ENCODE measurements around the gene PCIF1.
"Not testable (repeated sequence)": the region's sequence is repeated elsewhere in the genome, so short reads cannot be mapped to it uniquely, and the experiment has no call there.

The PCIF1 gene

GRCh38 chr20:45896641-45897161, 37.8 kb upstream of the PCIF1 start:
- Histone ChIP-seq H3K36me3 (ENCODE audit: insufficient read depth, low read length) (peaks cover 48% of the 10 kb centered on the region), H3K4me3 (ENCODE audit: low read length) (no peak overlapping the region)

GRCh38 chr20:45897289-45897688, 37.2 kb upstream of the PCIF1 start:
- Histone ChIP-seq H3K36me3 (ENCODE audit: insufficient read depth, low read length) (peaks cover 53% of the 10 kb centered on the region), H2AFZ (ENCODE audit: low read depth, low read length) (no peak overlapping the region), H3K4me3 (ENCODE audit: low read length) (no peak overlapping the region), H3K27me3 (ENCODE audit: insufficient read depth, low read length) (no peaks in the 10 kb centered on the region), H3K4me1 (ENCODE audit: insufficient read depth, low read length) (peaks cover 13% of the 10 kb centered on the region), H3K9me3 (ENCODE audit: low read length) (no peaks in the 10 kb centered on the region)

More at GRCh38 chr20:45896641-45897161, 37.8 kb upstream of the PCIF1 start:
- no peaks in the 10 kb centered on the region for H3K9me3 ChIP-seq (ENCODE audit: low read length)
- no peak overlapping the region for H2AFZ ChIP-seq (ENCODE audit: low read depth, low read length)
- H3K27me3 ChIP-seq (ENCODE audit: insufficient read depth, low read length): no peaks in the 10 kb centered on the region
- H3K4me1 ChIP-seq (ENCODE audit: insufficient read depth, low read length): peaks cover 18% of the 10 kb centered on the region

- peaks cover 10% of the 10 kb centered on the region for H3K4me1 ChIP-seq (ENCODE audit: insufficient read depth, low read length)
- H3K9me3 ChIP-seq (ENCODE audit: low read length): no peaks in the 10 kb centered on the region
- H3K27me3 ChIP-seq (ENCODE audit: insufficient read depth, low read length): no peaks in the 10 kb centered on the region
- H3K36me3 ChIP-seq (ENCODE audit: insufficient read depth, low read length): peaks cover 57% of the 10 kb centered on the region
- no peak overlapping the region for H2AFZ ChIP-seq (ENCODE audit: low read depth, low read length)
- H3K4me3 ChIP-seq (ENCODE audit: low read length): no peak overlapping the region
Measured at GRCh38 chr20:45897692-45898091, 36.8 kb upstream of the PCIF1 start.

GRCh38 chr20:45898285-45898684, 36.2 kb upstream of the PCIF1 start:
- H3K36me3 ChIP-seq (ENCODE audit: insufficient read depth, low read length): peaks cover 63% of the 10 kb centered on the region
- no peak overlapping the region for H2AFZ ChIP-seq (ENCODE audit: low read depth, low read length)
- H3K4me3 ChIP-seq (ENCODE audit: low read length): no peak overlapping the region
- peaks cover 10% of the 10 kb centered on the region for H3K4me1 ChIP-seq (ENCODE audit: insufficient read depth, low read length)
- no peaks in the 10 kb centered on the region for H3K27me3 ChIP-seq (ENCODE audit: insufficient read depth, low read length)
- H3K9me3 ChIP-seq (ENCODE audit: low read length): no peaks in the 10 kb centered on the region

- Histone ChIP-seq H3K9me3 (ENCODE audit: low read length) (no peaks in the 10 kb centered on the region), H3K27me3 (ENCODE audit: insufficient read depth, low read length) (no peaks in the 10 kb centered on the region), H2AFZ (ENCODE audit: low read depth, low read length) (no peak overlapping the region), H3K4me1 (ENCODE audit: insufficient read depth, low read length) (peaks cover 1% of the 10 kb centered on the region), H3K4me3 (ENCODE audit: low read length) (no peak overlapping the region), H3K36me3 (ENCODE audit: insufficient read depth, low read length) (peaks cover 71% of the 10 kb centered on the region)
Measured at GRCh38 chr20:45899046-45899835, 35.2 kb upstream of the PCIF1 start.

- peaks cover 83% of the 10 kb centered on the region for H3K36me3 ChIP-seq (ENCODE audit: insufficient read depth, low read length)
- not testable (repeated sequence) for H3K4me3 ChIP-seq (ENCODE audit: low read length)
Measured at GRCh38 chr20:45901332-45901731, 33.2 kb upstream of the PCIF1 start.

DNA sequence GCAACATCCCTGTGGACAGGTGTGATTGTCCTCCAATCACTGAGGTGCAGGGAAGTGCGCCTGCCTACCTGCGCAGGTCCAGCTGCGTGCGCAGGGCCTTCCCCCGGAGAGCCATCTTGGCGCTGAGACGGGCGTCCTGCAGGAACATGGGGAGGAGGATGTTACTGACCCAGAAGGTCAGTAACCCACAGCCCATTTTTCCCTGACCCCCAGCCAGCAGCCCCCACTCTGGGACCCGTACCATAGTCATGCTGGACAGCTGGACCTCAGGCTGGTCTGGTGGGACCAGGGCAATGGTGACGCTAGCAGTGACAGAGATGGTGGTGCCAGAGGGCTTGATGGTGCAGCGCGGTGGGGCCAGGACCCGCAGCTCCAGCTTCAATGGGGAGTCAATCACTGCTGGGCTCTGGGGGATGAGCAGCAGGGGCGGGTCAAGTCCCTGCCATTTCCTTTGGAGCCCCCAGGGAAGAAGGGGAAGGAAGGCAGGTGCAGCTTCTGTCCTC, 32.2 kb upstream of the PCIF1 start:
- H3K4me1 ChIP-seq (ENCODE audit: insufficient read depth, low read length): no peaks in the 10 kb centered on the region
- H3K27me3 ChIP-seq (ENCODE audit: insufficient read depth, low read length): no peaks in the 10 kb centered on the region
- H2AFZ ChIP-seq (ENCODE audit: low read depth, low read length): no peak overlapping the region
- no peak overlapping the region for H3K4me3 ChIP-seq (ENCODE audit: low read length)
- H3K36me3 ChIP-seq (ENCODE audit: insufficient read depth, low read length): peaks cover 77% of the 10 kb centered on the region
- no peaks in the 10 kb centered on the region for H3K9me3 ChIP-seq (ENCODE audit: low read length)

More at GRCh38 chr20:45901332-45901731, 33.2 kb upstream of the PCIF1 start:
- H3K27me3 ChIP-seq (ENCODE audit: insufficient read depth, low read length); H2AFZ ChIP-seq (ENCODE audit: low read depth, low read length); H3K4me1 ChIP-seq (ENCODE audit: insufficient read depth, low read length); H3K9me3 ChIP-seq (ENCODE audit: low read length): not testable (repeated sequence)

GRCh38 chr20:45904583-45905504, 29.6 kb upstream of the PCIF1 start:
- H3K9me3 ChIP-seq (ENCODE audit: low read length): no peaks in the 10 kb centered on the region
- H3K36me3 ChIP-seq (ENCODE audit: insufficient read depth, low read length): peaks cover 75% of the 10 kb centered on the region
- no peak overlapping the region for H2AFZ ChIP-seq (ENCODE audit: low read depth, low read length)
- H3K4me3 ChIP-seq (ENCODE audit: low read length): no peak overlapping the region
- no peaks in the 10 kb centered on the region for H3K27me3 ChIP-seq (ENCODE audit: insufficient read depth, low read length)
- H3K4me1 ChIP-seq (ENCODE audit: insufficient read depth, low read length): peaks cover 6% of the 10 kb centered on the region

GRCh38 chr20:45905505-45906079, 28.9 kb upstream of the PCIF1 start:
- Histone ChIP-seq H3K27me3 (ENCODE audit: insufficient read depth, low read length) (no peaks in the 10 kb centered on the region), H3K4me1 (ENCODE audit: insufficient read depth, low read length) (peaks cover 11% of the 10 kb centered on the region), H3K36me3 (ENCODE audit: insufficient read depth, low read length) (peaks cover 76% of the 10 kb centered on the region), H3K9me3 (ENCODE audit: low read length) (no peaks in the 10 kb centered on the region), H3K4me3 (ENCODE audit: low read length) (no peak overlapping the region), H2AFZ (ENCODE audit: low read depth, low read length) (no peak overlapping the region)

- Histone ChIP-seq H3K4me1 (ENCODE audit: insufficient read depth, low read length) (peaks cover 19% of the 10 kb centered on the region), H2AFZ (ENCODE audit: low read depth, low read length) (no peak overlapping the region), H3K4me3 (ENCODE audit: low read length) (no peak overlapping the region), H3K36me3 (ENCODE audit: insufficient read depth, low read length) (peaks cover 66% of the 10 kb centered on the region), H3K9me3 (ENCODE audit: low read length) (no peaks in the 10 kb centered on the region), H3K27me3 (ENCODE audit: insufficient read depth, low read length) (no peaks in the 10 kb centered on the region)
Measured at GRCh38 chr20:45907219-45907948, 27.1 kb upstream of the PCIF1 start.

DNA sequence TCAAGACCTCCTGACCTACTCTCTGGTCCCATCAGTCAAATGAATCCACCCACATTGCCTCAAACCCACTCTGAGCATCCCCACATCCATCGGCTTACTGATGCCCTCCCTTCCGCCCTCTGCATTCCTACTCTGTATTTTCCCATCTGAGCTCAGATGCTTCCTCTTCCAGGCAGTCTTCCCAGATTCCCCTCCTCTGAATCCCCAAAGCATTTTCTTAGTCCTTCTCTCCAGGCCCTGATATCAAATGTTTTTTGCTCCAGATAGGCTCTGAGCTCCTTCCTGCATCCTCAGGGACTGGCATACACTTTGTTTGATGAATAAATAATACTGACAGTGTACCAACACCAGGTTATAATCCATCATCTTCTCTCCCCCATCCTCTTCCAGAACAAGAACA, 26.4 kb upstream of the PCIF1 start:
- Histone ChIP-seq H3K36me3 (ENCODE audit: insufficient read depth, low read length) (peaks cover 60% of the 10 kb centered on the region), H3K9me3 (ENCODE audit: low read length) (no peaks in the 10 kb centered on the region), H2AFZ (ENCODE audit: low read depth, low read length) (no peak overlapping the region), H3K4me1 (ENCODE audit: insufficient read depth, low read length) (peaks cover 21% of the 10 kb centered on the region), H3K27me3 (ENCODE audit: insufficient read depth, low read length) (no peaks in the 10 kb centered on the region), H3K4me3 (ENCODE audit: low read length) (no peak overlapping the region)

DNA sequence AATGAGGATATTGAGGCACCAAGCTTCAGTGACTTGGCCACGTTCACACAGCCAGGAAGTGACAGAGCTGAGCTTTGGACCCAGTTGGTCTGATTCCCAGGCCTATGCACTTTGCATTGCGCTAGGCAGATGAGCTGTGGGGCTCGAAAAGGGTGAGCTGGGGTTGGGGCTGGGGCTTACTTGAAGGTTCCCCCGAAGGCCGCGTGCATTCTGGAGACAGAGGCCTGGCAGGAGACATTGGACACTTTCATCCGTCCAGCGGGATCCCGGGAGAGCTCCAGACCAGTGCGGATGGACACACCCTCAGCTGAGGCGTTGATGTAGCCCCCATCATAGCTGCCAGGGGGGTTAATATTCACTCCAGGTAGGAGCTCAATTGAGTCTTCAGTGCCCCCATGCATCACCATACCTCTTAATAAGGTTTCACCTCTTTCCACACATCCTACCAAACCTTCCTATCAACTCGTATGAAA, 25.1 kb upstream of the PCIF1 start:
- H2AFZ ChIP-seq (ENCODE audit: low read depth, low read length): no peak overlapping the region
- H3K4me3 ChIP-seq (ENCODE audit: low read length): no peak overlapping the region
- no peaks in the 10 kb centered on the region for H3K27me3 ChIP-seq (ENCODE audit: insufficient read depth, low read length)
- peaks cover 21% of the 10 kb centered on the region for H3K4me1 ChIP-seq (ENCODE audit: insufficient read depth, low read length)
- no peaks in the 10 kb centered on the region for H3K9me3 ChIP-seq (ENCODE audit: low read length)
- peaks cover 47% of the 10 kb centered on the region for H3K36me3 ChIP-seq (ENCODE audit: insufficient read depth, low read length)

Measured in neuron (in vitro differentiated cells).